Suppressor macrophage treated with lipopolysaccharide for 4 hours (primary cell): Measurements from ENCODE around the gene HOXD8.
A peak's percentile ranks its signal among the peaks of the same experiment; 100 is the strongest.

Experiments
- DNase-seq: peaks from one replicate; pipeline ENCODE4 v3.0.0-alpha.2; 2020

The HOXD8 gene

DNA sequence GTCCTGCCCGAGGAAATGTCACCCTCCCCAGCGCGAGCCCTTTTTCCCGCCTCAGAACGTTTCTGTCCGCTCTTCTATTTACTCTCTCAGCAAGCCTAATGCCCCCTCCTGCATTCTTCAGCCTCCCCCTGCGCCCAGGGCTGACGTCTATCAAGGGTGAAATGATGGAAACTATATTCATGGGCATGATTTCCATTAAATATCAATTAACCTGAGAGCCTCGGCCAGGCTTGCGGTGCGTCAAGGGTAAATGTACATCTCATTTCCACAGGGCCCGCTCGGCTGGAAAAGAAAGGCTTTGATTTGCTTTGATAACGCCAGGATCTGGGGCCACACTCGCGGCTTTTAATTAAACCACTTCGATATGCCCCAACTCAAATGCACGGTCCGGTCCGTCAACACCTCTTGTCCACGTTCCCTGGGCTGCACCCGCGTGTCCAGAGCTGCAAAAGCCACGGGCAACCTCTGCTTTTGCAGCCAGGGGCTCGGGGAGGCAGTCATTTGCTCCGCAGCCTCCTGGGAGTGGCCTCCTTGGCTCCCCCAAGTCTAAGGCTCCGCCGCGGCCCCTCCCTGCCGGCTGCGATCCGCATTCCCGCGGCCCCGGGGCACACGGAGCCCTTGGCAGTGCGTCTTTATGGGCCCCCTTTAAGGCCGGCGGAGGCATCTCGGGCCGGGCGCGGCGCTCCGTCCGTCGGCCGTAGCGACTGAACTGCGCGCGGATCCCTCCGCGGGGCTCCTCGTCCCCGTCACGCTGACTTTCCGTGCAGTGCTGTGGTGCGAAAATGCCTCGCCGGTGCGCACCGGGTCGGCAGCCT, at the start of gene HOXD8:
Gene HOXD8 (plus strand): TSS at position 724 of the 815 bp plus-strand sequence. CDS start 662 bp downstream, outside the sequence.
- peak; percentile 25 for DNase-seq

- DNase-seq = peak; percentile 52
Observed at GRCh38 chr2:176079831-176080539, 49.5 kb upstream of the HOXD8 start.

- DNase-seq = no peak
Observed at GRCh38 chr2:176080540-176081375, 48.7 kb upstream of the HOXD8 start.

GRCh38 chr2:176081376-176081836, 48.1 kb upstream of the HOXD8 start:
- no peak for DNase-seq

DNA sequence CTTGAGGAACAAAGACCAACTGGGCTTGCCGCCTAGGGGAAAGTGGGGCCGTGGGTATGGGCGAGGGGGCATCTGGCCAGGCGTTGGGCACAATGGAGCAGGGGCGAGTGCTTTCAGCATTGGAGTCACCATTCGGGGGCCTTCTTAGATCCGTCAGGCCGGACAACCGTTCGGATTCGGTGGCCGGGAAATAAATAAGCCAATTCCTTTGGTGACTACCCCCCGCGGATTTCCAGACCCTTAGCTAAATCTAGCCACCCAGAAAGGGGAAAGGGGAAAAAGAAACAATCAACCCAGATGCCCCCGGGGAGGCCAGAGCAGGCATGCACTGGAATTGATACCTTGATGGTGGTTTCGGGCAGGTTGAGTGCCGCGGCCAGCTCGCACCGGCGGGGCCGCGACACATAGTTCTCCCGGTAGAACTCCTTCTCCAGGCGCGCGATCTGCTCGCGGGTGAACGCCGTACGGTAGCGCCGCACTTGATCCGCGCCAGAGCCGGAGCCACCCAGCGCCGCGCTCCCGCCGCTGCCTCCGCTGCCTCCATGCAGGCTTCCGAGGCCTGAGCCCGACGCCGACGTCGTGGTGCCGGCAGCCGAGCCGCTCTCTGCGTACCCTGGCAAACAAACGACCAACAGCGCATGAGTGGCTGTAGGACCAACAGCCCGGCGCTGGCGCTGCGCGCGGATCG, 47.5 kb upstream of the HOXD8 start:
- no peak for DNase-seq

DNA sequence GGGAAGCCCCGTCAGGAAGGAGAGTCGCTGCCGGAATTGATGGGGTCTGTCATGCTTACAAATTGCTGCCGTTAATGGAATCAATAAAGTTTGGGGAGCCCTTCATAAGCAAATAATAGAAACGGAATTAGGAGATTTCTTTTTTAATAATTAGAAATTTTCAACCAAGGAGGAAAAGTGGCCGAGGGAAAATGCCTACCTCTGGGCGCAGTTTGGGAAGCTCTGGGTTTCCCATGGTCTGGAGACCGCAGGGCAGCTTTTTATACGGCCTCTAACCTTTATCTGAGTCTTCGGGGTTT, 47.0 kb upstream of the HOXD8 start:
- no peak for DNase-seq

- DNase-seq = no peak
Observed at GRCh38 chr2:176082824-176083751, 46.4 kb upstream of the HOXD8 start.

DNA sequence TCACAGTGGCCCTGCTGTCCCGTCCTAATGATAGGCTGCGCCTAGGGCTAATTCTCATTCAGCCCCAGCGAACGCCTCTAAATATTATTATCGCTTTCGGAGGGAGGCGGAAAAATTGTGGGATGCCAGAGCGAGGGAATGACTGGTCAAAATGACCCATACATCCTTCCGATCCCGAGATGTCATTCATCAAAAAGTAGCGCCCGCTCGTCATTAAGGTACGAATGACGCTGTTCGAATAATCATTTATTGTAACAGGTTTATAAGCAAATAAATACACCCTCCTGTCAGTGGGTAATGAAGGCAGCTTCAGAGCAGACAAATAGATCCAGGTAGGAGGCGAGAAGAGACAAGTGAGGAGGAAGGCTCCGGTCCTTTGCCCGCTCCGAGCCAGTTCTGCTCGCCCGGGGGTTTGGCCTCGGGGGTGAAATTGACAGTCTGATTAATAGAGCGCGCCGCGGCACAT, 45.7 kb upstream of the HOXD8 start, which contains the start of gene EVX2:
Gene EVX2 (minus strand): TSS at position 167 of the 466 bp plus-strand sequence. CDS start 186 bp downstream, outside the sequence.
- no peak for DNase-seq

DNA sequence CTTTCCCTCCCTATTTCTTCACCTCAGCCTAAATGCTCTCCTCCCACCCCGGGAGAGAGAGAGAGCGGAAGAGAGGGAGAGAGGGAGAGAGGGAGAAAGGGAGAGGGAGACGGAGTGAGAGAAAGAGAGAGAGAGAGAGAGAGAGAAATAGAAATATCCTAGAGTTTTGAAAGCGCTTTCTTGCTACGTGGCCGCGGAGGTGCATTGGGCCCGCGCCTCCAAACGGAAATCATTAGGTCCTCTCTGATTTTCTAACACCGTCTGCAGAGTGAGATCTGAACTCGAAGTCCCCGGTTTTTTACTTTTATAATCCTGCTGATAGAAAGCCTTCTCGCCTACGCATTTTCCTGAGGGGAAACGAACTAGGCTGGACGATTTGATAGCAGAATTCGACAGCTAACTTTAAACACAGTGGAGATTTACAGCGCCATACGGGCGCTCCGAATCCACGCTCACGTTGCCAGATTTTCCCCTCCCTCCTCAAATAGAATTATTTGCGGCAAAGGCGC, 44.8 kb upstream of the HOXD8 start:
- DNase-seq = no peak

DNA sequence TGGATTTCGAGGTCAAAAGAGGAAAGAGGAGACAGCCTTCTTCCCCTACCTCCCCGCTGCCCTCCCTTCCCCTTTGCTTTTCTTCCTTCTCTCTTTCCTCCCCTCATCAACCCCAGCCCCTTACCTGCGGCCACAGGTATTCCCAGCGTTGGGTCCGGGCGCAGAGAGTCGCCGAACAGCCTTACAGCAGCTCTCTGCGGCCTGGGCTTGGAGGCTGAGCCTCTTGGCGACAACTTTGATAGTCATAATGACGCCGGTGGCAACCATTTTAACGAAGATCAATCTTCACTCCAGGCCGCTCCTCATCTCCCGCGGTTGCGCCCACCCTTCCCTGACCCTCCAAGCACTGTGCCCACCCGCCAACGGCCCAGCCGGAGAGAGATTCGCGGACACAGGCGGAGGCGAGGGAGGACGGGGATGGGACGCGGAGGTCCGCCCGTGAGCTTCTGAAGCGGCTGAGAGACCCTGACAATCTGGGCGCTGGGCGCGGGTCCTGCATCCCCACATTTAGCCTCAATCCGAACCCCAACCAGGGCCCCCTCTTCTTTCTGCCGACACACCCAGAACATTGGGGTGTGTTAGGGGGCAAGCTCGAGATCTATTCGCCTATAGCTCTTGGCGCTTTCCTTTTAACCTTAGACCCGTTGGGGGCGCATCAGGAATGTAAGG, 44.3 kb upstream of the HOXD8 start:
- DNase-seq = no peak

DNA sequence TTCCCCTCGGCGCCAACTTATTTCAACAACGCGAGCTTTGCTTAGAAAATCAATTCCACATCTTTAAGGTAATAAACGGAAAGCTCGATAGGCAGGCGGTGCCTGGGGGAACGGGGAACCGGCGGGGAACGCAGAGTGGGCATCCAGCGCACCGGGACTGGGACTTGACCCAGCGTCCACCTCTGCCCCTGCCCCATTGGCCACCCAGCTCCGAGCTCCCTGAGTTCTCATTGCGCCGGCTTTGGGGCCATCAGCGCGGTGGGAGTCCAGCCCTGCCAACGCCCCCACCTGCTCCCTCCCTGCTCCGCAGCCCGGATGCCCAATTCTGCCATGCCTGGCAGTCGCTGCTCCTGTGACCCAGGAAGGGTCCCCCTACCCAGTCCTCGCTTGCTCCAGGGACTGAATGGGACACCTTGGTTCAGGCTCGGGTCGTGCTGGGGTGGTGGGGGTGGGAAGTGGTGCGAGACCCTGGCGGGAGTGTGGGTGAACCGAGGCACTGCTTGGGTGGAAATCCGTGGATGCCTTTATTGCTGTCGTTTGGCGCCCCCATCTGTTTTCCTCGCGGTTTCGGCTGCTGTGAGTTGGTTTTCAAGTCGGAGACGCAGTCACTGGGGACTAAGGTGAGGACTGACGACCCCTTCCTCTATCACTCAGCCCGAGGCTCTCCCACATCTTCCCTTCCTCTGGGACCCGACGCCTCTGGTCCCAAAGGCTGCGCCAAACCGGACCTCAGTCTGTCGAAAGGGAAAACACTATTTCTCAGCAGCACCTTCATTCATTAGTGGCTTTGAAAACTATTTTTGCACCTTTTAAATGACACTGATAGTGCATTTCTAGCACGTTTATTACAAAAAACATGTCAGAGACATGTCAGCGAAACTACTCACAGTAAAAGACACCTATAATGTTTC, 43.4 kb upstream of the HOXD8 start:
- DNase-seq = peak; percentile 34

DNA sequence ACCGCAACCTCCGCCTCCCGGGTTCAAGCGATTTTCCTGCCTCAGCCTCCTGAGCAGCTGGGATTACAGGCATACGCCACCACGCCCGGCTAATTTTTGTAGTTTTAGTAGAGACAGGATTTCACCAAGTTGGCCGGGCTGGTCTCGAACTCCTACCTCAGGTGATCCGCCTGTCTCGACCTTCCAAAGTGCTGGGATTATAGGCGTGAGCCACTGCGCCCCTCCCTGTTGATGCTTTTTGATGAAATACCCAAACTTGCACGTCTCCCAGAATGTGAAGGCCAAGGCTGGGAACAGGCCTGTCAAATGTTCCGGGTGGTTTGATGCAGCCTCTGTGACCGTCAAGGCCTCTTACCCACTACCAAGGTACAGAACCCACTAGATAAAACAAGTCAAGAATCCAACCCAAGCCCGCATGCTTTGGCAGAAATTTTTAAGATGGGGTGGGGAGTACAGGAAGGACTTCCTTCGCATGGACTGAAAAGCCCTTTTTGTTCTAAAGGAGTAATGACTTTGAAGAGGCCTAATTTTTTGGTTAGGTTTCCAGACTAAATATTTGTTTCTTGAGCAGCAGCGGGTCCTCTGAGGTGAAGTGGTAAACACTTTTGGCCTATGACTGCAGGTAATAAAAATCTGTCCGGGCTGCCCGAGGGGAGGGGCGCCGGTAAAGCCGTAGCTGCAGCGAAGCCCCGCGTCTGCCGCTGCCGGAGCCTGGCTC, 42.0 kb upstream of the HOXD8 start:
- no peak for DNase-seq

DNA sequence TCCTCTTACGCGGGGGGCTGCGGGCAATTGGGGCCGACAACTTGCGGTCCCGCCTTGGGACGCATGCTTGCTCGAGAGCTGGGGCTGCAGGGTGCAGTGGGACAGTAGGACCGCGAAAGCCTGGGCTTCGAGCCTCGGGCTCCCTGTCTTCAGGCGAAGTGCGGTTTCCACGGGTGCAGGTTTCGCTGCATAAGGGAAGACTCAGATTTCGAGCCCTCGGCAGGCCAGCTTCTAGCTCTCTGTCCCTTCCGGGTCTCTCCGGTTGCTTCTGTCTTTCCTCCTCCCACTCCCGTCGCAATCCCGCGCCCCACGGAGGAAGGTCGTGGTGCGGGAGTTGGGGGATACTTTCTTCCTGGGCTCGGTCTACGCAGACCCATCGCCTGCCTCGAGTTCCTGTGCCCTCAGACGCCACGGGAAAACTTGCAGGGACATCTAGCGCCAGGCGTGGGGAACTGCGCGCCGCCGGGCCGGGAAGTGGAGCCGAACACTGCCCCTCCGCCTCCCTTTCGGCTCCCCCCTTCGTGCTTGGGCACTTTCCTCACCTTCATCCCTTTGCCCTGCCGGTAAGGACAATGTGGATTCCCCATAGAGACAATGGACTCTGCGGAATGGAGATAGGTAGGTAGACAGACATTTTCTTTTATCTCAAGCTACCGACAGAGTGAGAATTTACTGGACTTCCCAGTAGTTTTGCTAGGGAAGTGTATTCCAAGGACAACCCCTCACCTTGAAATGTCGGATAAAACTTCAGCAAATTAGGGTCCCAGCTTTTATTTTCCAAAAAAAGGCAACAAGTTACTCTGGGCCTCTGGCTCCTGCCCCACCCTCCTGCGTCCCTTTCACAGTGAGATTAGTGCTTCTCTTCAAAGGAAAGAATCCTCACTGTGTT, 41.2 kb upstream of the HOXD8 start:
- peak; percentile 66 for DNase-seq

DNA sequence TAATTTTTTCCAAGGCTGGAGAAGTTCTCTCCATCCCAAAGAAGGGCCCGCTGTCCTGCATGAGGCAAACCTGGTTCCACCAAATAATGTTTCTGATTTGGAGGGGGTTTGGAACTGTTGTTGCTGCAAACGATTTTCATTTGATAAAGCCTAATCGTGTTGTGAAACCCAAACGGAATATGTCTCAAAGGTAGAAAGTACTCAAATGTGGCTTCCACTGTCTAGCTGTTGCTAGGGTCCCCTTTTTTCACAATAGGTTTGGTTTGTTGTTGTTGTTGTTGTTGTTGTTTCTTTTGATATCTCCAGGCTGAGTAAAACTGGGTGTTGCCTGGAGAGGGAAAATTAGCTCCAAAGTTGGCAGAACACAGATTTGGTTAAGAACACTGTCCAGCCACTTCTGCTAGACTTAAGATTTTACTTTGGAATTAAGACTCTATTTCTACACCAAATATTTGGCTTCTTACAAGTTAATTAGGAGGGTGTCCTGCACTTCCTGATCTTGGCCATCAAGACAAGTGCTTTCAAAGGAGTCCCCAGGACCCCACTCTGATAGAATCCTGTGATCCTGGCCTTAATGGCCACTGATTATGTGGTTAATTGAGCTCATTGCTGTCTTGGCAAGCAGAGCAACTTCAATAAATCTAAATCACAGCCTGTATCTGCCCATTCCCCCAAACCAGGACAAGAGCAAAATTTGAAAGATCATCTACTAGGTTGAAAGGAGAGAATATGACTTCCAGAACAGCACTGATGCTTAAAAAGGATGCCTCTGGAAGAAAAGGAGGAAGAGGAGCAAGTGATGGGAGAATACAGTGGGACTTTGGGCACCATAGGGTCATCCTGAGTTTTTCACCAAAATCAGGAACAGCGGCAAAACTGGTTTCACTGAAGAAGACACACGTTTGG, 40.3 kb upstream of the HOXD8 start:
- DNase-seq = no peak

GRCh38 chr2:176089843-176090395, 39.6 kb upstream of the HOXD8 start:
- DNase-seq = no peak

DNA sequence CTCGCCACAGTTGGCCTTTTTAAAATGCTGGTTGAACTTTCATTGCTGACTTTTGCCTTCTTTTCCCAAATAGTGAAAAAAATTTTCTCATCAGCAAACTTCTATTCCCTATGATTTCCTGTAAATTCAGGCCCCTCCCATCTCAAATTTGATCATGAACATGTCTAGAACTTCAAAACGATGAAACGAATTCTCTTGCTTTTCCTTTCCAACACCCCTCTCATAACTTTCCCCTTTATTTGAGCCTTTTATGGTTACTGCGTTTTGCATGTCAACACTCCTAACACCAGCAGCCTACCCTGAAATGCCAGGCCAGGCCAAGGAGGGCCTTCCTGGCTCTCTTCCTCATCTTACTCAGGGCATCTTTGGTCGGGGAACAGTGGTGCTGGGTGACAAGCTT, 38.6 kb upstream of the HOXD8 start:
- no peak for DNase-seq
